Suprapubic skin (tissue), 3 donors: ENCODE results near the gene SNRNP40.
A peak's percentile ranks its signal among the peaks of the same experiment; 100 is the strongest.

Experiments used
- CTCF ChIP-seq, 2 donors: fragments of 200-600 bp in 1 of 2; fragments of 450-650 bp in 1 of 2; sonication (generic) in 1 of 2; IDR thresholded peaks; one replicate each; pipeline ENCODE4 v1.5.1; 2016 to 2019; ENCODE audit warnings: antibody characterized with exemption in 2 of 2, mild to moderate bottlenecking in 1 of 2, moderate library complexity in 1 of 2
- EP300 ChIP-seq: sonication (generic); formaldehyde crosslinking; IDR thresholded peaks from one replicate; pipeline ENCODE4 v1.6.1; 2017; ENCODE audit warnings: antibody characterized with exemption

DNA sequence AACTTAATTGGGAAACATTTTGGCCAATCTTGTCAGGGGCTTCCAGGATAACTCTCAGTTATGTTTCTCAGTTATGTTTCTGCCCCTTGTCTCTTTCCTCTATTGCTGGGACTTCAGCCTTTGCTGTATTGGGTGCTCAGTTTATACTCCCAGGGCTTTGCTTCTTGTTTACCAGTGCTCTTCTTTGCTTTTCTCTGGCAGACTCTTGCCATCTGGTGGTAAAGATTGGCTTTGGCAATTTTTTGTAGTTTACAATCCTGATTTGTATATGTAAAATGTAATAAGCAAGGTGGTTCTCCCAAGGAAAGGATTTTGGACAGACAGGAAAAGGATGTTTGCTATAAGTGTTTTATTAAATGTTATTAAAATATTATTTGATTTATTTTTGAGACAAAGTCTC is 38.4 kb upstream of the SNRNP40 start:
- no peak for TF ChIP-seq EP300
- peak in 1 of 2 donors; percentile 35 for TF ChIP-seq CTCF (IDR thresholded peaks at IDR 0.05)
